ENCODE data around the gene KLF14.
"Not testable (repeated sequence)": the region's sequence is repeated elsewhere in the genome, so short reads cannot be mapped to it uniquely, and the experiment has no call there.

The KLF14 gene

DNA sequence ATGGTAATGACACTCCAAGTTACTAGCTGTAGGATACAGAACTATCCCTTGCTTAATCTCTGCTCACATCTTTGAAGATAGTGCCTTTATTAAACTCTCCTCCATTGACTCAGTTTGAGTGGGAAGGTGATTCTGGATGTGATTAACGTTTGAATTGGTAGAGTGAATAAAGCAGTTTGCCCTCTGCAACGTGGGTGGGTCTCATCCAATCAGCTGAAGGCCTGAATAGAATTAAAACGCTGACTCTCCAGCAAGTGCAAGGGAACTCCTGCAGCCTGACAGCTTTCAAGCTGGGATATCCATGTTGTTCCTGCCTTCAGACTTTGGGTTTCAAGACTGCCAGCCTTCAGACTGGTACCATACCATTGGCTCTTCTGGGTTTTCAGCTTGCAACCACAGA, 21.6 kb downstream of the KLF14 start:
- DNase-seq: no peak

DNA sequence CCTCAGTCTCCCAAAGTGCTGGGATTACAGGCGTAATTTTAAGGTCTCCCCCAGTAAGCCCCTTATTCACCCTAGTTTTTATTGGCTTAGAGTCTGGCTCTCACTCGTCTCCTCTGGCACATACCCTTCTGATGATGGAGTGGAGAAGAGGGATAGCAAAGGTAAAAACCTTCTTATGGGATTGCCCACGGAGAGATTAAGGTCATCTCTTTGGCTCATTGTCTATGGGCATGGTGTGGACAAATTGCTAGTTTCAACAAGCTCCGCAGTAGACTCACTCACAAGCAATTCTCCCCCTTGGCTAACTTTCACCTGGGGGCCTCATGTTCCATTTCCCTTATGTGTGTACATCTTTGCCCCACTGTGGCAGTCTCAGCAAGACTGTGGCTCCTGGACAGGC, 25.2 kb downstream of the KLF14 start:
- DNase-seq: no peak

DNA sequence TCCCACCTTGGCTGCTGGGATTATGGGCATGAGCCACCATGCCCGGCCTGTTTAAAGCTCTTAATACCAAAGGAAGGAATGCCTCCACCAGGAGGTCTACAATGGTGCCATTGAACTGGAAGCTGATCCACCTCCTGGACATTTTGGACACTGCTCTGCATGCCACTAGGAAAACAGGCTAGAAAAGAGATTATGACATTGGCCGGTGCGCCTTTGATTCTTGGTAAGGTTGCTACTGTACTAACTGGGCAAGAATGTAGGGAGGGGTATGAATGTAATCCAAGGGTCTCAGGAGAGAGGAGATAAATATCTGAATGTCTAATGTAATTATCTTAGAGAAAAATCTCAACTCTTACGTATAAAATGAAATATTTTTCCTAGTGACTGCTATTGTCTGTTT, 26.0 kb downstream of the KLF14 start:
- DNase-seq: no peak

DNA sequence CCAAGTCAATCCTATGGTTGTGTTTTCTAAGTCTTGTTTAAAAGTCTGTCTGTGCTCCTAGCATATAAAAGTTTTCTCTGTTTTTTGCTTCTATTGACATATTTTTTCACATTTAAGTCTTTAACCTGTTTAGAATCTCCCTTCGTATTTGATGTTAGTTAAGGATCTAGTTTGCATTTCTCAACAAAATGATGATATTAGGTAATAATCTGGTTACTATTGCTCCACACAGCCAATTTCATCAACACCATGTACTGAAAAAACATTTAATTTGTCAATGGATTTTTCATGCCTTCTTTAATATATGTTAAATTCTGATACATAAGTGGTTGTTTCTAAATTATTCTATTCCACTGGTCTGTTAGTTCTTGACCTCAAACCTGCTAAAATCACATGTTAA, 30.2 kb downstream of the KLF14 start:
- no peak for DNase-seq

DNA sequence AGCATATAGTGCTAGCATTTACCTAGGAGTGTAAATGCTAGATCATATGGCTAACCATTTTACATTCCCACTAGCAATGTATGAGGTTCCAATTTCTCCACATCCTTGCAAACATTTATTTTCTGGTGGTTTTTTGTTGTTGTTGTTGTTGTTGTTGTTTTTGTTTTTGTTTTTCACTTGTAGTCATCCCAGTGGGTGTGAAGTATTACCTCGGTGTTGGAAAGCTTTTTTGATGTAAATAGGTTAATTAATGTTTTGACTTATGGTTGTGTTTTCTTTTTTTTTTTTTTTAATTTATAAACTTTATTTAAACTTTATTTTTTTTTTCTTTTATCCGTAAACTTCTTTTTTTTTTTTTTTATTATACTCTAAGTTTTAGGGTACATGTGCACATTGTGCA, 32.4 kb downstream of the KLF14 start:
- DNase-seq: no peak

DNA sequence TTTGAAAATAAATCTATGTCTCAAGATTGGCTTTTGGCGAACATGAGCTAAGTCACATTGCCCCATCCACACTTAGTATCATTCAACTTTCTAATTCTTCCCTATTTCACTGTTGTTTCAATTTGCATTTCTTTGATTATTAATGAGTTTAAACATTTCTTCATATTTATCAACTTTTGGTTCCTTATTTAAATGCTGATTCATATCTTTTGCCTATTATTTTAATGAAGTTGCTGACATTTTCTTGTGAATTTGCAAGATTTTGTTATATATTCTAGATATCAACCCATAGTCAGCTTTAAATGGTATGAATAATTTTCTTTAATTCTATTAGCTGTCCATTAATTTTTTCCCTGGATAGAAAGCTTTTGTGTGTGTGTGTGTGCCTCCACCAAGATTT, 33.2 kb downstream of the KLF14 start:
- no peak for DNase-seq

DNA sequence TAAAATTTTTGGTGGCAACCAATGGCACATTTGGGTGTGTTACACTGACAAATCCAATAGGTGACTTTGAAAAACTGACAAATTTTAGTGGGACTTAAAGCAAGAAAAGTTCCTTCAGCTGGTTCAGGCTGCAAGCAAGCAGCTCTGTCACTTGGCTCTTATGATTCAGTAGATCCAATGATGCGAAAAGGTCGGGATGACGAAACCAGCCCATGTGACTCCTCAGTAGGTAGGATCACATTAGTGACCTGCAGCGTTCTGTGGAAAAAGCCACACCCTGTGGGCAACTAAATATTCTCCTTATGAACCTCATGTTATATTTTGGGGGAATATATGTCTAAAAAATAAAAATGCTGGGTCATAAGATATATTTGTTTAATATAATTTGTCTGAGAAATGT, 34.3 kb downstream of the KLF14 start:
- no peak for DNase-seq

DNA sequence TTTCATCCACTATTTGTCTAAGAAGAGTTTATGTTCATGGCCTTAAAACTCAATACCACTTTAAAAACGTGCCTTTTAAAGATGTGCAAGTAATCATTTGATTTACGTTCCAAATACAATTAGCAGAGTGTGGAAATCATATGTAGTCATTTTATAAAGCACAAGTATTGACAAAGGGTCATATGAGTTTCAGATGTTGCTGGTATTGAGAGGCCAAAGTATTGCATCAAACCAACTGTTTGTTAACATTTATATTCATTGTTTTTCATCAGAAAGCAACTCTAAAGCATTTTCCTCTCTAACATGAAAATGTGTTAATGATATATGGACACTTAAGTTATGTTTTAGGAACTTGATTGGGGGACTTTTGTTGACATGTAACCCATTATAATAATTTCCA, 36.2 kb downstream of the KLF14 start:
- no peak for DNase-seq

DNA sequence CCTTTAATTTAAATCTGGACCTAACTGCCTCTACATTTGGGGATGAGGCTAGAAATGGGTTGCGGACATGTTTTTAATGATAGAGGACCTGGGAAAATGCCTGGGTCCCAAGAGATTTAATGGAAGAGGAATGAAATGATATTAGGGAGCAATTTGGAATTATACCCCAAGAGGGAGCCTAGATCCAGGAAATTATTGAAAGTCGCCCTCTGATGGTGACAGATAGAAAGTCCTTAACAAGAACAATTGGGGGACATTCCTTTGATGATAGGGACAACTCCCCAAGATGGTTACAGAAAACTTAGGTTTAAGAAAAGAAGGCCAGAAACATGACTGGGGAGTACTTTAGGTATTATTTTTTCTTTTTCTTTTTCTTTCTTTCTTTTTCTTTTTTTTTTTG, 38.2 kb downstream of the KLF14 start:
- DNase-seq: no peak

DNA sequence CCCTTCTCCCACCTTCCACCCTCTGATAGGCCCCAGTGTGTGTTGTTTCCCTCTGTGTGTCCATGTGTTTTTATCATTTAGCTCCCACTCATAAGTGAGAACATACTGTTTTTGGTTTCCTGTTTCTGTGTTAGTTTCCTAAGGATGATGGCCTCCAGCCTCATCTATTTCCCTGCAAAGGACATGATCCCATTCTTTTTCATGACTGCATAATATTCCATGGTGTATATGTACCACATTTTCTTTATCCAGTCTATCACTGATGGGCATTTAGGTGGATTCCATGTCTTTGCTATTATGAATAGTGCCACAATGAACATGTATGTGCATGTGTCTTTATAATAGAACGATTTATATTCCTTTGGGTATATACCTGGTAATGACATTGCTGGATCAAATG, 41.6 kb downstream of the KLF14 start:
- not testable (repeated sequence) for DNase-seq

DNA sequence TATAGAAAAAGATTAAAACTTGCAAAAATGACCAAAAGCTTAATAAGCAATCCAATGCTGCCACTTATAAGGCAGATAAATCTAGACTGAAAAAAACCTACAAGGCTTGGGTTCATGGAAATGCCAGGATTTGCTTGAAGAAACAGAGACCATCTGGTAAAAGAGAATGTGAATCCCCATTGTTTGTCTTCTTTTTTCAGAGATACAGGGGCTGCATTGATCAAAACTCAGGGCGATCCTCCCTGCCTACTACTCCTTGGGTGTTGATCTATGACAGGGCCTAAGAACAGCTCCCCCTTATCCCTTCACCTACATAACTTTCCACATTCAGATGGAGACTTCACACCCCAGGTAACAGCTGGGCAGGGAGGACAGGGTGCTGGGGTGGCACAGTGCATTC, 44.3 kb downstream of the KLF14 start:
- no peak for DNase-seq

DNA sequence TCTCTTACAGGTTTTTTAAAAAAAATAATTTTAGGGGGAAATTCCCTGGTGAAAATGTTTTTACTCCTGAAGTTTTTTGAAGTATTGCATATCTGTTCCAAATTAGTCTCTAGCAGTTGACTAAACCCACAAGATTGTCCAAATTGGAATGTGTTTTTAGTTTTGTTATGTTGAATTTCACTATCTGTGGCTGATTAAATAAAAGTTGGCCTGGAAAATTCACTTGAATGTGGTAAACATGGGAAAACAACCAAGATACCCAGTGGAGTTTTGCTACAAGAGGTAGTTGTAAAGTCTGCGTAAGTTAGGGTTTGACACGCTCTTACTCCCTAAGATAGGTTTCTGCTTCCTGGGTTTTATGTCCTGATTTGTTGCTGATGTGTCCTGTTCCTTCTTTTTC, 51.0 kb downstream of the KLF14 start:
- DNase-seq: no peak

Measured in stimulated activated CD4-positive, alpha-beta T cell treated with anti-CD3 and anti-CD28 coated beads, Interleukin-4, amount 100 ng/mL, for 24 hours (primary cell).